Aorta (tissue), 5 donors: ENCODE data around the gene GDPD3. TPM values are rescaled to one million over a fixed set of nuclear protein-coding genes. Genes with fewer than 3 reads are reported as not detected.

ENCODE experiments used
- ATAC-seq: fragments of 200-7000 bp; cut with Tn5 transposase; one replicate; pipeline ENCODE4 v1.9.1; 2022; ENCODE audit warnings: moderate library complexity; ENCODE audit not compliant: low FRiP score
- DNase-seq, 2 donors: peaks; one replicate each; pipeline ENCODE4 v3.0.0-alpha.2; 2020
- H3K27ac ChIP-seq, 2 donors: one replicate each; pipeline ENCODE4 v1.5.1; 2013; ENCODE audit warnings: low read length in 2 of 2, mild to moderate bottlenecking in 2 of 2, moderate library complexity in 2 of 2, control low read depth in 1 of 2, inconsistent platforms in 1 of 2, low read depth in 1 of 2
- H3K27me3 ChIP-seq, 2 donors: one replicate each; pipeline ENCODE4 v1.6.1; 2013; ENCODE audit warnings: control low read depth in 1 of 2, low read length in 1 of 2, mild to moderate bottlenecking in 1 of 2, moderate library complexity in 1 of 2; ENCODE audit not compliant: insufficient read depth in 2 of 2, control insufficient read depth in 1 of 2
- H3K36me3 ChIP-seq, 2 donors: one replicate each; pipeline ENCODE4 v1.6.1; 2013; ENCODE audit warnings: control low read depth in 1 of 2, low read length in 1 of 2, mild to moderate bottlenecking in 1 of 2; ENCODE audit not compliant: insufficient read depth in 2 of 2, control insufficient read depth in 1 of 2
- H3K4me1 ChIP-seq, 2 donors: one replicate each; pipeline ENCODE4 v1.6.1; 2013; ENCODE audit warnings: low read length in 2 of 2, control low read depth in 1 of 2, mild to moderate bottlenecking in 1 of 2, moderate library complexity in 1 of 2; ENCODE audit not compliant: insufficient read depth in 2 of 2, control insufficient read depth in 1 of 2
- H3K4me3 ChIP-seq, 2 donors: one replicate each; pipeline ENCODE4 v1.5.1; 2013; ENCODE audit warnings: low read length in 2 of 2, control low read depth in 1 of 2, mild to moderate bottlenecking in 1 of 2
- H3K9me3 ChIP-seq: one replicate; pipeline ENCODE4 v1.6.1; 2013; ENCODE audit warnings: mild to moderate bottlenecking, low read length; ENCODE audit not compliant: control insufficient read depth
- WGBS, 2 donors: extraction: QIAGEN DNeasy Blood & Tissue Kit; methylation state at CpG; one replicate each; pipeline ENCODE4 v1.1.7; 2013; 5-methylcytosine and 5-hydroxymethylcytosine counted together
- intact Hi-C, 2 donors: fragments of 100-400 bp; cut with DNase I; formaldehyde crosslinking; loops; one replicate each; pipeline versions ENCODE4 v1.14.2 to v1.15.0; 2022
- polyA plus RNA-seq, 2 donors: library from polyadenylated mRNA; stranded (reverse); fragments of 200-250 nt; gene quantifications; one replicate each; pipeline ENCODE4 v1.2.3, GENCODE V29; 2013
- total RNA-seq, 2 donors: library from RNA; stranded (reverse); fragmentation: NEBNext Ultra II Directional; extraction: Animal tissue kit (Norgen Biotek cat#: 25700); gene quantifications; one replicate each; pipeline ENCODE4 v1.2.1, GENCODE V29; 2021
- donor health status: healthy with polysubstance abuse.
- donor health status: Bipolar disorder and iron deficiency.
- donor health status: DM: no; HTN: no; CAD: no.
- donor health status: DM: no; HTN: no; CAD: no.
- donor health status: DM: yes; HTN: yes; CAD: no.

Gene GDPD3
- total and polyA plus RNA-seq, 4 donors = 2.1 to 22.8 (median 12.1) TPM

GRCh38 chr16:30067584-30067916, 45.8 kb downstream of the GDPD3 start:
- Histone ChIP-seq H3K27ac (no peak overlapping the region), H3K9me3 (no peaks in the 10 kb centered on the region), H3K4me1 (no peaks in the 10 kb centered on the region), H3K36me3 (peaks cover 0 to 14% of the 10 kb centered on the region in 2 donors), H3K4me3 (no peak overlapping the region), H3K27me3 (no peaks in the 10 kb centered on the region)
- ATAC-seq (no peak), DNase-seq (no peak)
- 81 to 82% methylated on average over 6 of the region's 6 CpGs for WGBS, 2 donors
- intact Hi-C loops = loop anchor here in 1 of 2 donors (10.0 kb wide), 1 partner anchor 337 kb away; the partner anchor contains the start of gene ZNF771

- Histone ChIP-seq H3K36me3 (peaks cover 0 to 14% of the 10 kb centered on the region in 2 donors), H3K4me3 (peak overlapping the region; percentile 32 to 90), H3K4me1 (no peaks in the 10 kb centered on the region), H3K9me3 (no peaks in the 10 kb centered on the region), H3K27ac (peak overlapping the region in 1 of 2 donors; percentile 92), H3K27me3 (no peaks in the 10 kb centered on the region)
- no peak for ATAC-seq
- DNase-seq = peak in 1 of 2 donors; percentile 60
- intact Hi-C loops = loop anchor here in 1 of 2 donors (10.0 kb wide), 1 partner anchor 338 kb away; the partner anchor contains the start of gene ZNF771
- WGBS, 2 donors = 31 to 39% methylated on average over 21 of the region's 21 CpGs
Measured at GRCh38 chr16:30066761-30067583, 46.4 kb downstream of the GDPD3 start.

- Histone ChIP-seq H3K27ac (peak overlapping the region; percentile 88 to 92), H3K27me3 (no peaks in the 10 kb centered on the region), H3K36me3 (peaks cover 0 to 14% of the 10 kb centered on the region in 2 donors), H3K4me1 (no peaks in the 10 kb centered on the region), H3K4me3 (peak overlapping the region; percentile 32 to 90), H3K9me3 (no peaks in the 10 kb centered on the region)
- WGBS, 2 donors = 0 to 1% methylated on average over 40 to 44 of the region's 44 CpGs
- intact Hi-C loops = loop anchor here in 1 of 2 donors (10.0 kb wide), 1 partner anchor 339 kb away; the partner anchor contains the start of gene ZNF771
- ATAC-seq = peak; percentile 19
- peak in 1 of 2 donors; percentile 90 for DNase-seq
Measured at GRCh38 chr16:30065943-30066760, 47.2 kb downstream of the GDPD3 start.

- peaks cover 0 to 14% of the 10 kb centered on the region in 2 donors for H3K36me3 ChIP-seq
- ATAC-seq (peak; percentile 94), DNase-seq (peak; percentile 99)
- peak within 1 kb of the TSS; percentile 92 to 94 for H3K27ac ChIP-seq
- intact Hi-C loops = loop anchor here in 1 of 2 donors (10.0 kb wide), 1 partner anchor 339 kb away; the partner anchor contains the start of gene ZNF771
- WGBS, 2 donors = 0% methylated on average over 88 to 99 of the region's 99 CpGs
- H3K9me3 ChIP-seq = no peaks in the 10 kb centered on the region
- peak within 1 kb of the TSS; percentile 57 to 90 for H3K4me3 ChIP-seq
- H3K27me3 ChIP-seq = no peaks in the 10 kb centered on the region
- no peaks in the 10 kb centered on the region for H3K4me1 ChIP-seq
Measured at GRCh38 chr16:30065102-30065942, 48.0 kb downstream of the GDPD3 start, which contains the start of gene ALDOA. Gene ALDOA, plus strand, starts transcription at chr16:30065760. Its CDS starts 1,138 bp downstream, at chr16:30066898.

- intact Hi-C loops = loop anchor here in 1 of 2 donors (5.0 to 10.0 kb wide), 2 partner anchors 58 to 340 kb away; partner anchors contain the start of genes MAPK3 and ZNF771
- 0% methylated on average over 12 to 25 of the region's 25 CpGs for WGBS, 2 donors
- no peaks in the 10 kb centered on the region for H3K4me1 ChIP-seq
- H3K36me3 ChIP-seq = peaks cover 0 to 12% of the 10 kb centered on the region in 2 donors
- peak; percentile 6 for ATAC-seq
- H3K9me3 ChIP-seq = no peaks in the 10 kb centered on the region
- no peak for DNase-seq
- peak overlapping the region; percentile 88 to 94 for H3K27ac ChIP-seq
- H3K27me3 ChIP-seq = no peaks in the 10 kb centered on the region
- peak overlapping the region; percentile 57 to 75 for H3K4me3 ChIP-seq
Measured at GRCh38 chr16:30064729-30065101, 48.6 kb downstream of the GDPD3 start.

GRCh38 chr16:30063893-30064728, 49.2 kb downstream of the GDPD3 start:
- peak; percentile 87 to 88 for DNase-seq
- 1 to 3% methylated on average over 26 to 27 of the region's 27 CpGs for WGBS, 2 donors
- H3K27ac ChIP-seq = peak overlapping the region; percentile 93 to 94
- no peaks in the 10 kb centered on the region for H3K4me1 ChIP-seq
- intact Hi-C loops = loop anchor here in 1 of 2 donors (5.0 to 10.0 kb wide), 2 partner anchors 58 to 341 kb away; partner anchors contain the start of genes MAPK3 and ZNF771
- peaks cover 0 to 7% of the 10 kb centered on the region in 2 donors for H3K36me3 ChIP-seq
- H3K9me3 ChIP-seq = no peaks in the 10 kb centered on the region
- ATAC-seq = peak; percentile 54
- H3K4me3 ChIP-seq = peak overlapping the region; percentile 57 to 75
- no peaks in the 10 kb centered on the region for H3K27me3 ChIP-seq

GRCh38 chr16:30063278-30063892, 50.0 kb downstream of the GDPD3 start:
- intact Hi-C loops = loop anchor here in 1 of 2 donors (5.0 to 10.0 kb wide), 2 partner anchors 59 to 341 kb away; partner anchors contain the start of genes MAPK3 and ZNF771
- H3K27ac ChIP-seq = peak overlapping the region; percentile 93 to 94
- 25 to 28% methylated on average over 12 of the region's 12 CpGs for WGBS, 2 donors
- DNase-seq = peak in 1 of 2 donors; percentile 59
- peak overlapping the region in 1 of 2 donors; percentile 75 for H3K4me3 ChIP-seq
- H3K4me1 ChIP-seq = no peaks in the 10 kb centered on the region
- ATAC-seq = no peak
- H3K36me3 ChIP-seq = peaks cover 0 to 2% of the 10 kb centered on the region in 2 donors
- no peaks in the 10 kb centered on the region for H3K9me3 ChIP-seq
- no peaks in the 10 kb centered on the region for H3K27me3 ChIP-seq
